ENCODE measurements around the gene SSBP2.

DNA sequence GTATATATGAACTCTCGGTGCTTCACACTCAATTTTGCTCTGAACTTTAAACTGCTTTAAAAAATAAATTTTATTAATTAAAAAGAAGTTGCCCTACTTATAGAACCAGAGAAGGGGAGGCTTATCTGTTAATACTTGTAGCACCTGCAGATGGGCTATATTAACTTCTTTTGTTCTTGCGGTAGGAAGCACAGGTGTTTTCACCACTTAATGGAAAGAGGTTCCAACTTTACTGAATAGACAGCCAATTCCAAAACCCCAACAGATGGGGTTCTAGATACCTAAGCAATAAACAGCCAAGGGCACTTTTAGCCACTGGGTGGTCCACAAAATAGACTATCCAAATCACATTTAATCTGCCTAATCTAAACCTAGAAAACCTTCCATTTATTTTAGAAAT is 65.4 kb downstream of the SSBP2 start:
- TF ChIP-seq CTCF (IDR thresholded peaks at IDR 0.05) = no peak
- TF ChIP-seq EP300 (IDR thresholded peaks at IDR 0.05) = no peak
- TF ChIP-seq POLR2A (IDR thresholded peaks at IDR 0.05) = no peak
- no peak for TF ChIP-seq POLR2AphosphoS5 (IDR thresholded peaks at IDR 0.05)
